Heart left ventricle (tissue), 16 donors: ENCODE results near the gene ADAP2. TPM values are rescaled to one million over a fixed set of nuclear protein-coding genes. Genes with fewer than 3 reads are reported as not detected.

ENCODE experiments used
- ATAC-seq, 4 donors: fragments of 200-7000 bp; cut with Tn5 transposase; one replicate each; pipeline ENCODE4 v1.9.1; 2020 to 2022; ENCODE audit warnings: moderate library complexity in 4 of 4, mild to moderate bottlenecking in 3 of 4, moderate number of reproducible peaks in 1 of 4
- DNase-seq, 5 donors: peaks; one replicate each; pipeline ENCODE4 v3.0.0-alpha.2; 2020
- H3K27ac ChIP-seq, 12 donors: fragments of 200-600 bp; sonication (generic) in 4 of 12; one replicate each; pipeline versions ENCODE4 v1.5.0 to v1.8.0; 2016 to 2022; ENCODE audit warnings: mild to moderate bottlenecking in 2 of 12
- H3K27me3 ChIP-seq, 9 donors: fragments of 200-600 bp; sonication (generic) in 2 of 9; one replicate each; pipeline versions ENCODE4 v1.5.1 to v1.8.0; 2016 to 2022; ENCODE audit warnings: mild to moderate bottlenecking in 3 of 9
- H3K36me3 ChIP-seq, 9 donors: fragments of 200-600 bp; sonication (generic) in 2 of 9; one replicate each; pipeline versions ENCODE4 v1.5.0 to v1.8.0; 2018 to 2022; ENCODE audit warnings: mild to moderate bottlenecking in 2 of 9
- H3K4me1 ChIP-seq, 12 donors: fragments of 200-600 bp; sonication (generic) in 4 of 12; one replicate each; pipeline versions ENCODE4 v1.5.0 to v1.8.0; 2016 to 2022; ENCODE audit warnings: mild to moderate bottlenecking in 3 of 12
- H3K4me3 ChIP-seq, 12 donors: fragments of 200-600 bp; sonication (generic) in 4 of 12; one replicate each; pipeline versions ENCODE4 v1.5.0 to v1.8.0; 2017 to 2022; ENCODE audit warnings: mild to moderate bottlenecking in 9 of 12, moderate library complexity in 4 of 12
- H3K9me3 ChIP-seq, 12 donors: fragments of 200-600 bp; sonication (generic) in 4 of 12; one replicate each; pipeline versions ENCODE4 v1.5.0 to v1.8.0; 2016 to 2022; ENCODE audit warnings: mild to moderate bottlenecking in 1 of 12
- CTCF ChIP-seq, 12 donors: fragments of 200-600 bp; sonication (generic) in 4 of 12; IDR thresholded peaks; one replicate each; pipeline versions ENCODE4 v1.5.0 to v1.8.0; 2018 to 2022; ENCODE audit warnings: antibody characterized with exemption in 12 of 12, mild to moderate bottlenecking in 5 of 12
- POLR2A ChIP-seq, 2 donors: fragments of 450-650 bp; IDR thresholded peaks; one replicate each; pipeline ENCODE4 v1.6.1; 2017; ENCODE audit warnings: antibody characterized with exemption in 2 of 2, mild to moderate bottlenecking in 2 of 2, moderate library complexity in 2 of 2
- WGBS, 4 donors: extraction: QIAGEN DNeasy Blood & Tissue Kit in 2 of 4; methylation state at CpG; one replicate each; pipeline versions ENCODE4 v1.1.5 to v1.1.7; 2013 to 2018; 5-methylcytosine and 5-hydroxymethylcytosine counted together
- intact Hi-C, 10 donors: fragments of 100-400 bp; cut with DNase I; formaldehyde crosslinking; loops; one replicate each; pipeline versions ENCODE4 v1.11.1 to v1.14.2; 2022
- polyA plus RNA-seq, 2 donors: library from polyadenylated mRNA; stranded (reverse); fragments of 200-250 nt; gene quantifications; one replicate each; pipeline ENCODE4 v1.2.3, GENCODE V29; 2013
- total RNA-seq, 9 donors: library from RNA; depleted of rRNA in 2 of 9; stranded (reverse); fragments of >200 nt in 2 of 9; fragmentation: NEBNext Ultra II Directional in 3 of 9; extraction: Animal tissue kit (Norgen Biotek cat#: 25700) in 3 of 9; gene quantifications; one replicate each; pipeline versions ENCODE4 v1.1.0 to v1.2.4, GENCODE V29; 2016 to 2023
- donor health status: ischemic (EF 13 %, LVEDD 7.1; RV severe dilation, severe dysfunction).
- donor health status: healthy with polysubstance abuse.
- donor health status: DM: no; HTN: yes; CAD: no.
- donor health status: DM: no; HTN: no; CAD: no.
- donor health status: ischemic (EF 25% LVEDD 6.9; RV normal size, moderate dysfunction).
- donor health status: ischemic (EF 25% LVEDD 5.7; RV mildly dilated, moderate dysfunction).
- donor health status: healthy.
- donor health status: DM: yes; HTN: yes; CAD: no.
- donor health status: ischemic (EF 35%, LVEDD 5.7; RV mildly dilated, moderate dysfunction).
- donor health status: nonischemic (EF 11% LVEDD 7.7; RV severe dilation, severe dysfunction).
- donor health status: DM: yes; HTN: yes; CAD: no.
- donor health status: PGD.
- donor health status: ischemic (EF 29% LVEDD 5.4; RV normal size, mild dysfunction).
- donor health status: nonischemic (EF 23%, LVEDD 6.1; RV moderate dilation, normal function).

Gene ADAP2
- total and polyA plus RNA-seq, 11 donors = 3.1 to 43.5 (median 6.4) TPM

- H3K9me3 ChIP-seq = no peaks in the 10 kb centered on the region
- H3K4me3 ChIP-seq = no peak overlapping the region
- H3K27me3 ChIP-seq = no peaks in the 10 kb centered on the region
- intact Hi-C loops = no loop called here
- peaks cover 0 to 38% (median 27%) of the 10 kb centered on the region in 9 donors for H3K36me3 ChIP-seq
- no peak for DNase-seq
- no peak overlapping the region for H3K27ac ChIP-seq
- TF ChIP-seq CTCF (IDR thresholded peaks at IDR 0.05) (no peak), POLR2A (IDR thresholded peaks at IDR 0.05) (no peak)
- no peaks in the 10 kb centered on the region for H3K4me1 ChIP-seq
- ATAC-seq = no peak
- WGBS, 4 donors = 96 to 98% (median 97%) methylated on average over 1 of the region's 1 CpG
Measured at GRCh38 chr17:30982855-30983254, 61.1 kb downstream of the ADAP2 start.

- intact Hi-C loops = no loop called here
- H3K9me3 ChIP-seq = no peaks in the 10 kb centered on the region
- no peak overlapping the region for H3K4me3 ChIP-seq
- H3K27me3 ChIP-seq = no peaks in the 10 kb centered on the region
- peaks cover 0 to 94% (median 47%) of the 10 kb centered on the region in 9 donors for H3K36me3 ChIP-seq
- no peaks in the 10 kb centered on the region for H3K4me1 ChIP-seq
- DNase-seq (no peak), ATAC-seq (no peak)
- WGBS, 4 donors = 88 to 93% (median 90%) methylated on average over 3 of the region's 3 CpGs
- no peak overlapping the region for H3K27ac ChIP-seq
- TF ChIP-seq POLR2A (IDR thresholded peaks at IDR 0.05) = no peak
- no peak for TF ChIP-seq CTCF (IDR thresholded peaks at IDR 0.05)
Measured at GRCh38 chr17:30990458-30990857, 68.7 kb downstream of the ADAP2 start.

- Histone ChIP-seq H3K4me3 (no peak overlapping the region), H3K27me3 (no peaks in the 10 kb centered on the region), H3K9me3 (no peaks in the 10 kb centered on the region), H3K4me1 (no peaks in the 10 kb centered on the region), H3K27ac (no peak overlapping the region), H3K36me3 (peaks cover 0 to 90% (median 46%) of the 10 kb centered on the region in 9 donors)
- TF ChIP-seq CTCF (IDR thresholded peaks at IDR 0.05) = no peak
- TF ChIP-seq POLR2A (IDR thresholded peaks at IDR 0.05) = no peak
- WGBS, 4 donors = 98 to 99% (median 99%) methylated on average over 3 of the region's 3 CpGs
- intact Hi-C loops = no loop called here
- DNase-seq (no peak), ATAC-seq (no peak)
Measured at GRCh38 chr17:30992551-30992950, 70.8 kb downstream of the ADAP2 start.

GRCh38 chr17:30995347-30995746 is 73.6 kb downstream of the ADAP2 start:
- 96 to 100% (median 99%) methylated on average over 3 of the region's 3 CpGs for WGBS, 4 donors
- intact Hi-C loops = no loop called here
- Histone ChIP-seq H3K36me3 (peaks cover 0 to 90% (median 67%) of the 10 kb centered on the region in 9 donors), H3K27ac (no peak overlapping the region), H3K27me3 (no peaks in the 10 kb centered on the region), H3K4me1 (peaks cover 0 to 4% (median 0%) of the 10 kb centered on the region in 12 donors), H3K4me3 (no peak overlapping the region), H3K9me3 (no peaks in the 10 kb centered on the region)
- DNase-seq (no peak), ATAC-seq (no peak)
- TF ChIP-seq POLR2A (IDR thresholded peaks at IDR 0.05) (no peak), CTCF (IDR thresholded peaks at IDR 0.05) (no peak)
